ENCODE data around the gene DAZAP1. TPM values are rescaled to one million over a fixed set of nuclear protein-coding genes. Genes with fewer than 3 reads are reported as not detected.

The DAZAP1 gene
- polyA plus RNA-seq, 1 experiment: 38.3 TPM

GRCh38 chr19:1433119-1434039 is 26.0 kb downstream of the DAZAP1 start:
- no peak for TF ChIP-seq CTCF (IDR thresholded peaks at IDR 0.05; ENCODE audit: insufficient read depth, low read depth, low read length)
- H3K27me3 ChIP-seq (ENCODE audit: control insufficient read depth, insufficient read depth, low read length): no peaks in the 10 kb centered on the region
- CTCF ChIA-PET: interaction anchor here (1.2 kb wide), 1 partner anchor 14 kb away, joined by 3 read pairs; no protein-coding TSS in a partner anchor

GRCh38 chr19:1434040-1434366 is 26.6 kb downstream of the DAZAP1 start:
- peaks cover 48% of the 10 kb centered on the region for H3K36me3 ChIP-seq (ENCODE audit: control insufficient read depth, insufficient read depth, low read length)
- no peaks in the 10 kb centered on the region for H3K27me3 ChIP-seq (ENCODE audit: control insufficient read depth, insufficient read depth, low read length)
- H3K4me3 ChIP-seq (ENCODE audit: low read depth, low read length): no peak overlapping the region
- DNase-seq (ENCODE audit: low read depth): no peak
- CTCF ChIA-PET: no interaction called here
- no peak for TF ChIP-seq CTCF (IDR thresholded peaks at IDR 0.05; ENCODE audit: insufficient read depth, low read depth, low read length)
- POLR2A ChIA-PET: no interaction called here

More at GRCh38 chr19:1433119-1434039, 26.0 kb downstream of the DAZAP1 start:
- DNase-seq (ENCODE audit: low read depth): no peak
- POLR2A ChIA-PET: no interaction called here
- H3K36me3 ChIP-seq (ENCODE audit: control insufficient read depth, insufficient read depth, low read length): peaks cover 52% of the 10 kb centered on the region
- H3K4me3 ChIP-seq (ENCODE audit: low read depth, low read length): no peak overlapping the region

GRCh38 chr19:1434577-1435060 is 27.2 kb downstream of the DAZAP1 start:
- CTCF ChIA-PET: interaction anchor here (2.4 kb wide), 1 partner anchor 10 kb away, joined by 11 read pairs; no protein-coding TSS in a partner anchor
- no peaks in the 10 kb centered on the region for H3K27me3 ChIP-seq (ENCODE audit: control insufficient read depth, insufficient read depth, low read length)

GRCh38 chr19:1435378-1435989 is 28.1 kb downstream of the DAZAP1 start:
- Histone ChIP-seq H3K4me3 (ENCODE audit: low read depth, low read length) (no peak overlapping the region), H3K27me3 (ENCODE audit: control insufficient read depth, insufficient read depth, low read length) (no peaks in the 10 kb centered on the region), H3K36me3 (ENCODE audit: control insufficient read depth, insufficient read depth, low read length) (peaks cover 44% of the 10 kb centered on the region)
- no peak for DNase-seq (ENCODE audit: low read depth)
- no peak for TF ChIP-seq CTCF (IDR thresholded peaks at IDR 0.05; ENCODE audit: insufficient read depth, low read depth, low read length)
- ChIA-PET CTCF (interaction anchor here (2.4 kb wide), 1 partner anchor 9 kb away, joined by 11 read pairs; no protein-coding TSS in a partner anchor), POLR2A (no interaction called here)

More at GRCh38 chr19:1434577-1435060, 27.2 kb downstream of the DAZAP1 start:
- Histone ChIP-seq H3K36me3 (ENCODE audit: control insufficient read depth, insufficient read depth, low read length) (peaks cover 44% of the 10 kb centered on the region), H3K4me3 (ENCODE audit: low read depth, low read length) (no peak overlapping the region)
- no peak for DNase-seq (ENCODE audit: low read depth)
- TF ChIP-seq CTCF (IDR thresholded peaks at IDR 0.05; ENCODE audit: insufficient read depth, low read depth, low read length): no peak
- POLR2A ChIA-PET: no interaction called here

GRCh38 chr19:1437609-1438008 is 30.2 kb downstream of the DAZAP1 start:
- no peak for TF ChIP-seq CTCF (IDR thresholded peaks at IDR 0.05; ENCODE audit: insufficient read depth, low read depth, low read length)
- DNase-seq (ENCODE audit: low read depth): no peak
- ChIA-PET CTCF (interaction anchor here (0.9 to 1.8 kb wide), 6 partner anchors 10 to 55 kb away, joined by 4 to 8 read pairs (median 6); no protein-coding TSS in a partner anchor), POLR2A (no interaction called here)
- peaks cover 46% of the 10 kb centered on the region for H3K36me3 ChIP-seq (ENCODE audit: control insufficient read depth, insufficient read depth, low read length)
- no peak overlapping the region for H3K4me3 ChIP-seq (ENCODE audit: low read depth, low read length)
- H3K27me3 ChIP-seq (ENCODE audit: control insufficient read depth, insufficient read depth, low read length): no peaks in the 10 kb centered on the region
